ENCODE data around the gene FILIP1.

DNA sequence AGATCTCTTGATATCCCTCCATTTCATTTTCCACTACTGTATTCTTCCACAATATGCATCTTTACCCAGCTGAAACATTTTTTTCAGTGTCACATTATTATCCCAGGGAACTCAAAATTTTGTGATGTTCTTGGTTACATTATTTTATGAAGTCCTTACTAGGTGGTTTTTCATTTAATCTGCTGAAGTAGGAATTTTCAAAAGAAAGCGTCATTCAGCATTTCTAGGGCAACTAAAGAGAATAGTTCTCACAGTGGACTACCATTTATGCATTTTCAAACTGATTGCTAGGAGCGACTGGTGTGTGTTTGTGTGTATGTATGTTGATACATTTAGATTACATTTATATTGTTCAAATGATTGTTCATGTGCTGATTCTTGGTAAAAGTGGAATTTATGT lies 206.6 kb downstream of the FILIP1 start:
- no peak for TF ChIP-seq POLR2A (IDR thresholded peaks at IDR 0.05)
- TF ChIP-seq, protein P1, sequence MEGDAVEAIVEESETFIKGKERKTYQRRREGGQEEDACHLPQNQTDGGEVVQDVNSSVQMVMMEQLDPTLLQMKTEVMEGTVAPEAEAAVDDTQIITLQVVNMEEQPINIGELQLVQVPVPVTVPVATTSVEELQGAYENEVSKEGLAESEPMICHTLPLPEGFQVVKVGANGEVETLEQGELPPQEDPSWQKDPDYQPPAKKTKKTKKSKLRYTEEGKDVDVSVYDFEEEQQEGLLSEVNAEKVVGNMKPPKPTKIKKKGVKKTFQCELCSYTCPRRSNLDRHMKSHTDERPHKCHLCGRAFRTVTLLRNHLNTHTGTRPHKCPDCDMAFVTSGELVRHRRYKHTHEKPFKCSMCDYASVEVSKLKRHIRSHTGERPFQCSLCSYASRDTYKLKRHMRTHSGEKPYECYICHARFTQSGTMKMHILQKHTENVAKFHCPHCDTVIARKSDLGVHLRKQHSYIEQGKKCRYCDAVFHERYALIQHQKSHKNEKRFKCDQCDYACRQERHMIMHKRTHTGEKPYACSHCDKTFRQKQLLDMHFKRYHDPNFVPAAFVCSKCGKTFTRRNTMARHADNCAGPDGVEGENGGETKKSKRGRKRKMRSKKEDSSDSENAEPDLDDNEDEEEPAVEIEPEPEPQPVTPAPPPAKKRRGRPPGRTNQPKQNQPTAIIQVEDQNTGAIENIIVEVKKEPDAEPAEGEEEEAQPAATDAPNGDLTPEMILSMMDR (IDR thresholded peaks at IDR 0.05): no peak
- no peak for TF ChIP-seq EP300 (IDR thresholded peaks at IDR 0.05)

Data from ovary (tissue), 3 donors.